ENCODE data around the gene TFB2M.
"Not testable (repeated sequence)": the region's sequence is repeated elsewhere in the genome, so short reads cannot be mapped to it uniquely, and the experiment has no call there.

GRCh38 chr1:246605231-246605630, 39.2 kb upstream of the TFB2M start:
- not testable (repeated sequence) for TF ChIP-seq CTCF (IDR thresholded peaks at IDR 0.05); POLR2A (IDR thresholded peaks at IDR 0.05; ENCODE audit: low read depth); EP300 (IDR thresholded peaks at IDR 0.05); POLR2AphosphoS5 (IDR thresholded peaks at IDR 0.05)

Data from esophagus muscularis mucosa (tissue), 4 donors.